GM10266 (cell line): ENCODE data around the gene RAB11FIP5.

Experiments
- DNase-seq: peaks from one replicate; pipeline ENCODE4 v3.0.0; 2012; ENCODE audit errors: extremely low spot score
- CTCF ChIP-seq: IDR thresholded peaks from 2 replicates; pipeline ENCODE4 v1.5.1; 2012; ENCODE audit warnings: mild to moderate bottlenecking, low read depth; ENCODE audit not compliant: control insufficient read depth, insufficient read depth; ENCODE audit errors: missing control alignments

The RAB11FIP5 gene

DNA sequence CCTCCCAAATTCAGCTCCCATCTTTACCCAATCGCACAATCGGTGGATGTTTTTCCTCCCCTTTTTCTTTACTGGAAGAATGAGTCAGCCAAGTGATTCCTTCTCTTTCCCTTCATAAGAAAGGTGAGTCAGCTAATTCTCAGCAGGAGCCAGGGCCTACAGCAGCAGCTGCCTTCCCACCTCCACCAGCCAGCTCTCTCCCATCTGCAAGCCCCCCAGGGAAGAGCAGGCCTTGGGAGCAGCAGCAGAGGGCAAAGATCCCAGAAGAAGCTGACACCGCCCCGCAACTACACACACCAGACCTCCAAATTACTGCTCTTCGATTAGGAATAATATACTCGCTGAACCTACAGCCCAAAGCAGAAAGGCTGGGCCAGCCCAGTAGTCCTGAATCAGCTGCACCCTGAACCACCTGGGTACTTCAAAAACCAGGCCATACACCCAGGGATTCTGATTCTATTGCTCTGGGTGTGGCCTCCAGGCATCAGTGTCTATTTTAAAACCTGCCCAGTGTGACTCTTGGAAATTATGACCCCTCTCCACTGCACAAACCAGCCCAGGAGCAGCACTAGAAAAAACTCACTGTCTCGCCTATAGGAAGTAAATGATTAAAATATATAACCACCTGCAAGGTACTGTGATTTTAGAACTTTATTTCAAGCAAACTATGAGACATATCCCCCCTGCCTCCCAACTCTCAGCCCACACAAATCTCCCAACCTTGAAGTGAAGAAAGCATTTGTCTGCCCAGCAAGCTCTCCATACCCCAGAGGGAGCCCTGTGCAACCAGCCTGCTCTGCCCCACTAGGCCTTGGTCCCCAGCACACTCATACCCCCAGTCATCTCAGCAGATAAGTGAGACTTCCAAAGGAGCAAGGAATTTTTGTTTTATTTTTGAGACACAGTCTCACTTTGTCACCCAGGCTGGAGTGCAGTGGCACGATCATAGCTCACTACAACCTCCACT is 48.6 kb downstream of the RAB11FIP5 start:
- DNase-seq, result no peak
- no peak for TF ChIP-seq CTCF

DNA sequence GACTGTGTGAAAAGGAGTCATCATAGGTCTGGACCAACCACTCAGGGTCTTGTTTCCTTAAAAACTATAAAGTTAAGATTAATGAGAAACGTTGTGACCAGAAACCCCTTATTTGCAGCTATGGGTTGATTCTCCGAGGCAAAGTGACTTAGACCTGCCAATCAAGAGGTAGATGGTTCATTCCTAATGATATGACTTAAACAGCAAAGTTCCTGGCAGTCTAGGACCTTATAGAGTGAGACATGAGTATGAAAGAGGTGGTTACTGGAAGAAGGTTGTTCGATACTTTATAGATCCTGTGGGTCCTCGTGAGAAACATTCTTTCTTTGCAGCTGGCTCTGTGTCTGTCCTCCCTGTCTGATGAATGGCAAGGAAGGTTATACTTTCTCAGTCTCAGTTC is 49.3 kb downstream of the RAB11FIP5 start:
- no peak for DNase-seq
- TF ChIP-seq CTCF, result no peak

DNA sequence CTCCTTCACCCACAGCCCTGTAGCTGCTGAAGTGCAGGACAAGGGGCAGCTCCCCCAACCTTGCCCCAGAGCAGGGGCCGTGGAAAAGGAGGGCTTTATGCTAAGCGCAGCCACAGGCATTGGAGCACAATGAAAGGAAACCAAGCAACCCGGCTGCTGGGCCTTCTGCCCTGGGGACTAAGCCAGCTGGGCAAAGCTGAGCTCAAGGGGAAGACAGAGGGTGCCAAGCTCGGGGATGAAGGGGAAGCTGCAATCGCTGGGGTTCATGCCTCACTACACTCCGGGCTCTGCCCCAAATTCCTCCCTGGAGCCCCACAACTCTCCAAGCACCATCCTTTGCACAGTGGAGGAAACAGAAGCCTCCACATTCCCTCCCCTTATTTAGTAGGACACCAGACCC is 53.6 kb downstream of the RAB11FIP5 start:
- DNase-seq, result no peak
- TF ChIP-seq CTCF, result no peak

GRCh38 chr2:73054980-73055379 is 57.8 kb downstream of the RAB11FIP5 start:
- no peak for TF ChIP-seq CTCF
- DNase-seq, result no peak

- no peak for TF ChIP-seq CTCF
- no peak for DNase-seq
These were observed 59.2 kb downstream of the RAB11FIP5 start for GRCh38 chr2:73053316-73054114.

GRCh38 chr2:73050121-73050545 is 62.6 kb downstream of the RAB11FIP5 start:
- no peak for DNase-seq
- TF ChIP-seq CTCF, result no peak
